Activated CD8-positive, alpha-beta T cell treated with anti-CD3 and anti-CD28 coated beads, Interleukin-2, amount 10 ng/mL, durations not matched to agents 7 days and 5 days (primary cell): ENCODE data around the gene FOXC2. TPM values are rescaled to one million over a fixed set of nuclear protein-coding genes. Genes with fewer than 3 reads are reported as not detected.

Experiments
- ATAC-seq: fragments of 150-1000 bp; cut with Tn5 transposase; one replicate; pipeline ENCODE4 v1.10.0; 2021; ENCODE audit warnings: moderate library complexity
- CTCF ChIA-PET: fragments of 350-600 bp; sonication (Branson Sonifier 250); formaldehyde crosslinking; loops from one replicate; lab custom pipeline; 2021; ENCODE audit warnings: antibody characterized with exemption; lab: Charles Lee
- POLR2A ChIA-PET: fragments of 350-600 bp; sonication (Branson Sonifier 250); formaldehyde crosslinking; loops from one replicate; lab custom pipeline; 2021; ENCODE audit warnings: antibody characterized with exemption; lab: Charles Lee
- DNase-seq: peaks from one replicate; pipeline ENCODE4 v3.0.0-alpha.2; 2020
- H3K27ac Mint-ChIP-seq: one replicate; pipeline ENCODE4 v1.8.0; 2021; ENCODE audit warnings: mild to moderate bottlenecking, mixed read lengths
- H3K27me3 Mint-ChIP-seq: one replicate; pipeline ENCODE4 v1.8.0; 2021; ENCODE audit warnings: low read depth, mixed read lengths
- H3K36me3 Mint-ChIP-seq: one replicate; pipeline ENCODE4 v1.8.0; 2021; ENCODE audit warnings: low read depth, mixed read lengths
- H3K4me1 Mint-ChIP-seq: one replicate; pipeline ENCODE4 v1.8.0; 2021; ENCODE audit warnings: low read depth, mixed read lengths
- H3K4me3 Mint-ChIP-seq: one replicate; pipeline ENCODE4 v1.8.0; 2021; ENCODE audit warnings: mild to moderate bottlenecking, mixed read lengths
- H3K9me3 Mint-ChIP-seq: one replicate; pipeline ENCODE4 v1.8.0; 2022; ENCODE audit warnings: mixed read lengths; ENCODE audit not compliant: insufficient read depth
- total RNA-seq, 2 experiments: library from RNA; stranded (reverse); gene quantifications; one replicate each; pipeline ENCODE4 v1.2.3, GENCODE V29; 2021

The FOXC2 gene
- total RNA-seq, 2 experiments from 2014 or later = not detected

DNA sequence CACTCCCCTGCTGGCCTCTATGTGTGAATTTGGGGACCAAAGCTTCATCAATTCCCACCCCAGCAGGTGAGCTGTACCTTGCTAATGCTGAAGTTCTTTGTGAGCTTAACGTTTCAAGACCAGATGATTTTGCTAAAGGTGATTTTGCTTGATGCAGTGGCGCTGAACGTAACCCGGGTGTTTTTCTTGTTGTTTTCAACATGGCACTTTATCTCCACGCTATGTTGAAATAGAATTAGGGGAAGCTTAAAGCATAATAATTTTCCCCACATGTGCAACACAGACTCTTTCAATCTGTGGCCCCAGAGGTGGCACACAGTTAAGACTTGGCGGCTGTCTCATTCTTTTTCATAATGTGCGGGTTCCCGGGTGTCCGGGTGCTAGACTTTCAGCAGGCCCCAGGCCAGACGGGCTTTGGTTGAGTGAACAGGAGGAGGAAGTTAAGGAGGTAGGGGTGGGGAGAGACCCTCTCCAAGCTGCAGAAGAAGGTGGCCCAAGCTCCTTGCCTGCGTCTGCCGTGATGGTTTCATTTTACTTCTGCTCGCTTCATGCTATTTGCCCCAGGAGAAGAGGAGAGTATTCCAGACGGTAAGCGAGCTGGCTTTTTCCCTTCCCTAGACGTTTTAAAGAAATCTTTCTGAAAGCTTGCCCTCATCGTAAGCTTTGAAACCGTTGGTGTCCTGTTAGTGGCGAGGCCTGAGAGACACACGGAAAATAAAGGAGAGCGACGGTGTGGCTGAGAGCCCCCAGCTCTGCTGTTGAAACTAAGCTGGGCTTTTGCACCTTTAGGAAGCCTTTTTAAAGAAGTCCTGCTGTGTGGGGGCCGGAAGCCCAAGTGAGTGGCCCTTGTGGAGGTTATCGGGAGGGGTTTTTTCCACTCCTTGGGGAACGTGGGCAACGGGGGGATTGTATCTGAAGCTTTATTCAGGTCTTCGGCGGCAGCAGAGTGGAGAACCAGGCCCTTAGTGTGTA is 4.2 kb downstream of the FOXC2 start:
- CTCF ChIA-PET = no interaction called here
- no peaks in the 10 kb centered on the region for H3K9me3 Mint-ChIP-seq

DNA sequence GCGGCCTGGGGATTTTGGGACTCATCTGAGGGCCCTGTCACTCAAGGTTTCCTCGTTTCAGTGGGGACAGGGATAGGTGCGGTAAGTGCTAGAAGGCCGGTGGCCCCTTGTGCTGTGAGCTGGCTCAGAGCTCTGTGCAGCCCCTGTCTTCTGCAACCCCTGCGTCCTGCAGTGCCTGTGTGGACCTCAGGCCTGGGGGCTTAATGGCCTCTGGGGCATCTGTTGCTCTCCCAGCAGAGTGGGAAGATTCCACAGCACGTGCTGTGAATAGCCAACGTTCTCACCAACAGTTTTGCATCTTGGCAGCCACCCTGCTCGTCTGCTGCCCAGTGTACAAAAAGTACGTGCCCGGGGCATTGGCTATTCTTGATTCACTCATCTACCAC is 4.9 kb downstream of the FOXC2 start:
- ATAC-seq = no peak
- peaks cover 9% of the 10 kb centered on the region for H3K4me1 Mint-ChIP-seq
- H3K27me3 Mint-ChIP-seq = peaks cover 48% of the 10 kb centered on the region
- H3K9me3 Mint-ChIP-seq = no peaks in the 10 kb centered on the region
- ChIA-PET POLR2A (no interaction called here), CTCF (no interaction called here)
- H3K36me3 Mint-ChIP-seq = no peaks in the 10 kb centered on the region
- no peak overlapping the region for H3K27ac Mint-ChIP-seq
- no peak overlapping the region for H3K4me3 Mint-ChIP-seq
- no peak for DNase-seq

More for the DNA sequence above, 4.2 kb downstream of the FOXC2 start:
- ATAC-seq (no peak), DNase-seq (no peak)
- Mint-ChIP-seq H3K27ac (no peak overlapping the region), H3K4me1 (peaks cover 2% of the 10 kb centered on the region), H3K4me3 (no peak overlapping the region), H3K27me3 (peaks cover 46% of the 10 kb centered on the region), H3K36me3 (no peaks in the 10 kb centered on the region)
- POLR2A ChIA-PET = interaction anchor here (1.0 kb wide), 1 partner anchor 16 kb away, joined by 4 read pairs; the partner anchor contains the start of gene MTHFSD

DNA sequence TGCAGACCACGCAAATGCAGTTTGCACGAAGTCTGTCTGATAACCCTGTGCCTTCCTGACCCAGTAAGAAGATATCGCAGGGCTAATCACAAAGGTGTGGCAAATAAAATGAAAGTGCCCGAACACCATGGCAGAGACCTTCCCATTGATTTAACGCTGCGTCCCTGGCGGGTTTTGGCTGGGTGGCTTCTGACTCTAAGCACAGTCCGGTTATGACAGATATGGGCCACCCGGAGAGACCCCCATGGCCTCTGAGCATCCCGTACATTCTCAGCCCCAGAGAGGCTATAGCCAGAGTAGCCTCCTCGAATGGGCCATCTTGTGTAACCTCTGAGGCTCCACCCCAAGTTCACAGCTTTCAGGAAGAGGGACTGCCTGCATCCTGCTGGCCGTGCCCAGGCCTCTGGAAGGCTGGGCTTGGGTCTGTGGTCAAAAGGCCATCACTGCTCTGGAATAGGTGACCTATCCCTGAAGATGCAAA is 5.5 kb downstream of the FOXC2 start:
- POLR2A ChIA-PET = no interaction called here
- H3K4me1 Mint-ChIP-seq = peaks cover 9% of the 10 kb centered on the region
- H3K4me3 Mint-ChIP-seq = no peak overlapping the region
- CTCF ChIA-PET = no interaction called here
- DNase-seq = no peak
- H3K9me3 Mint-ChIP-seq = no peaks in the 10 kb centered on the region
- no peak overlapping the region for H3K27ac Mint-ChIP-seq
- no peak for ATAC-seq
- peaks cover 52% of the 10 kb centered on the region for H3K27me3 Mint-ChIP-seq
- no peaks in the 10 kb centered on the region for H3K36me3 Mint-ChIP-seq

DNA sequence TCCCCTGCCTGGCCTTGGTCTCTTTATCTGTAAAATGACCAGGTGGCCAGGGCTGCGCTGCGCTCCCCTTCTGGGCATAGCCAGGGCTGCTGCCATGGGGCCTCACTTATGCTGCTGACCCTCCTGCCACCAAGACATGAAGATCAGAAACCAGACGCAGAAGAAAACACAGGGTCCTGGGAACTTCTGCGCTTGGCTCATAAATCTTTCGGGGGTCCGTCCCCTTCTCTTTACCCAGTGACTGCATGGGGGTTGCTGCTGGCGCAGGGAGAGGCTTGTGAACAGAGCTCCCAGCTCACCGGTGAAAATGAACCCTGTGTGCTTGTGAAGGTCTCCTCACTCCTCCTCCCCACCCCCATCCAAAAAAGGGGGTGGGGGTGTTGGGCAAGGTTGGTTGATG is 6.0 kb downstream of the FOXC2 start:
- no peak overlapping the region for H3K27ac Mint-ChIP-seq
- no peak for ATAC-seq
- no peak overlapping the region for H3K4me3 Mint-ChIP-seq
- H3K36me3 Mint-ChIP-seq = no peaks in the 10 kb centered on the region
- no peak for DNase-seq
- ChIA-PET CTCF (interaction anchor here (1.1 to 1.2 kb wide), 2 partner anchors 8 to 490 kb away, joined by 3 to 4 read pairs; no protein-coding TSS in a partner anchor), POLR2A (no interaction called here)
- H3K27me3 Mint-ChIP-seq = peaks cover 52% of the 10 kb centered on the region
- peaks cover 7% of the 10 kb centered on the region for H3K4me1 Mint-ChIP-seq
- no peaks in the 10 kb centered on the region for H3K9me3 Mint-ChIP-seq

DNA sequence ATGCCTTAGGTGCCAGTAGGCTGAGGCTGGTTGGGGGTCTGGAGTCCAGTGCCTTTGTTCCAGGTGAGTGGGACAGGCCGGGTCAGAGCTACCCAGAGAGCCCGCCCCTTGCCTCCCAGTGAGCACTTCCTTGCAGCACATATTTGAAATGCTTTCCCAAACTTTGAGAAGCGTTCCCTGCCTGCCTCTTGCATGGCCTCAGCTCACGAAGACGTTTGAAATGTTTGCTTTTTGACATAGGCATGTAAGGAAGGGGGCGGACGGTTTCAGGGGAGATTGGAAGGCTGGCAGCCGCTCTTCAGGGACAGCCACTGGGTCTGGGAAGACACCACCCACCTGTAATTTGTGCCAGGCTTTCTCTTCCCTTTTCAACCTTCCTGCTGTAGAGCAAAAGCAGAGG is 6.6 kb downstream of the FOXC2 start:
- DNase-seq (no peak), ATAC-seq (no peak)
- Mint-ChIP-seq H3K27ac (no peak overlapping the region), H3K36me3 (no peaks in the 10 kb centered on the region), H3K9me3 (no peaks in the 10 kb centered on the region), H3K27me3 (peaks cover 56% of the 10 kb centered on the region), H3K4me3 (no peak overlapping the region), H3K4me1 (peaks cover 7% of the 10 kb centered on the region)
- POLR2A ChIA-PET = no interaction called here
- CTCF ChIA-PET = interaction anchor here (1.1 to 1.2 kb wide), 2 partner anchors 9 to 490 kb away, joined by 3 to 4 read pairs; no protein-coding TSS in a partner anchor

DNA sequence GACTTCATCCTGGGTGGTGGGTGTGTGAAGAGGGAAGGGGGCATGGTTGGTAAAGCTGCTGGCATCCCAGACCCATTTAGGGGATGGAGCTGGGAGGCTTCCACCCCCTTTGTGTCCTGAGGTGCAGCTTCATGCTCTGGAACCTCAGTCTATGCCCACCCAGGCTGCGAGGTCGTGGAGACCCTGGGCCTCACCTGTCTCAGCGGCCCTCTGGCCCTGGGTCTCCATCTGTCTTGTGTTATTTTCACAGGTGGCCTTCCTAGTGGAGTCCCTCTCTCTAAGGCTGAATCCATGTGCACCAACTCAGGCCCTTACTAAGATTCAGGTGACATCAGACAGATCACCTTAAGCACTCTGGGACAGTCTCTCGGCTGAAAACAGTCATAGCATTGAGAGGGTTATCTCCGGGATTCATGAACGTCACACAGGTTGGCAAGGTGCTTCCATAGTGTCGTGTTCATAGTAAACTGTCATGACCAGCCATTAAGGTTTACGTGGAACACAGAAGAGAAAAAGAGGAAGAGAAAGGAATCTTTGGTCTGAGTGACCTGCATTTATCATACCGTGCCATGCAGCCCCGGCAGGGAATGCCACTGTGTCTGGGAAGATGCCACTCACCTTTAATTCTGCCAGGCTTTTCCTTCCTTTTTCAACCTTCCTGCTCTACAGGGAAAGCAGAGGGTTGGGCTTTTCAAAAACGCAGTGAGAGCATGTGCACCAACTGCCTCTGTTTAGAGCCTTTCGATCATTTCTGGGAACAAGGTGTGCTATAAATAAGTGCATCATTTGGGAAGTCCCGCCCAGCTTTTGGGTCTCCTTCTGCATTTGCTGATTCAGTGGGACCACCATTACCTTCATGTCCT is 7.2 kb downstream of the FOXC2 start:
- DNase-seq = no peak
- no peaks in the 10 kb centered on the region for H3K36me3 Mint-ChIP-seq
- no peak for ATAC-seq
- ChIA-PET CTCF (interaction anchor here (1.1 to 1.2 kb wide), 2 partner anchors 9 to 489 kb away, joined by 3 to 4 read pairs; no protein-coding TSS in a partner anchor), POLR2A (no interaction called here)
- peaks cover 7% of the 10 kb centered on the region for H3K4me1 Mint-ChIP-seq
- H3K27me3 Mint-ChIP-seq = peaks cover 59% of the 10 kb centered on the region
- H3K9me3 Mint-ChIP-seq = no peaks in the 10 kb centered on the region
- no peak overlapping the region for H3K4me3 Mint-ChIP-seq
- H3K27ac Mint-ChIP-seq = no peak overlapping the region

DNA sequence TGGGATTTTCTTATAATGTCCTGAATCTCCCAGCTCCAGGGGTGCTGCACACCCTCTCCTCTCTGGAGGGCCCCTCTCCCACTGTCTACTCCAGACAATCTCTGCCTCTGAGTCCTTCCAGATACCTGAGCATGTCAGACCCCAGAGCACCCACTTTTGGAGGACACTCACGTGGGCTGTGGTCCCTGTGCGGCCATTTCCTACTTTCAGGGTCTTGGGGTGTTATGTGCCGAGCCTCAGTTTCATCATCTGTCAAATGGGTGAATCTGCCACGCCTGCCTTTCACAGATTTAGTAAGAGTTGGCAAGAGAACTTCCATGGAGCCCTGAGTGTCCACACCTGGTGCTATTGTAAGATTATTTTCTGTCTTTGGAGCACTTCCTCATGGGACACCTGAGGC is 8.0 kb downstream of the FOXC2 start:
- Mint-ChIP-seq H3K9me3 (no peaks in the 10 kb centered on the region), H3K4me1 (peaks cover 7% of the 10 kb centered on the region), H3K4me3 (no peak overlapping the region), H3K27me3 (peaks cover 57% of the 10 kb centered on the region), H3K36me3 (no peaks in the 10 kb centered on the region), H3K27ac (no peak overlapping the region)
- ChIA-PET CTCF (interaction anchor here (1.5 kb wide), 1 partner anchor 10 kb away, joined by 5 read pairs; no protein-coding TSS in a partner anchor), POLR2A (no interaction called here)
- DNase-seq (no peak), ATAC-seq (no peak)

DNA sequence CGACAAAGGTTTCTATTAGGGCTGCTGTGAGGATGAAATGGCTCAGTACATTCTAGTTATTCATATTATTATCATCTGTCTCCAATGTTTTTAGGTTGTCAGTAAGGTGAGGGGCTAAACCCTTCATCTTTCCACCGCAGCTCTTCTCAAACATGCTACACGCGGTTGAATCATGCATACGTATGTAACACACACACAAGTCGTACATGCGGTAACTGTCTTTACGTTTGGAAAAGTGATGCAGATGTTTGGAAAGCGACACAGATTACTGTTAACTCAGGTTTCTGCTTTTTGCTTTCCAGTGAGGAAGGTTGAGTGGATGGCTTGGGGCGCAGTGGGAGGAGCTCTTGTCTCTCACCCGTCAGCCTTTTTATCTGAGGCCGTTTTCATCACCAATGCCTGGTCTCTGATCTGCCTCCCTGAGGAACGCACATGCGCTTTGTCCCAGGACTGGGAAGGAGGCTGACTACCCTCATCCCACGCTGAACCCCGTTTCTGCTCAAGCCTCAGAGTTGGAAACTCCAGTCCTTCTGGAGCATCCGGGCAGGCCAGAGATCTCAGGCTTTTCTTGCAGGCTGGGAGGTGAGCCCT is 8.6 kb downstream of the FOXC2 start:
- DNase-seq (no peak), ATAC-seq (no peak)
- Mint-ChIP-seq H3K27ac (no peak overlapping the region), H3K4me3 (no peak overlapping the region), H3K9me3 (no peaks in the 10 kb centered on the region), H3K27me3 (peaks cover 57% of the 10 kb centered on the region), H3K4me1 (peaks cover 7% of the 10 kb centered on the region), H3K36me3 (no peaks in the 10 kb centered on the region)
- CTCF ChIA-PET = interaction anchor here (1.5 kb wide), 1 partner anchor 11 kb away, joined by 5 read pairs; no protein-coding TSS in a partner anchor
- POLR2A ChIA-PET = no interaction called here

DNA sequence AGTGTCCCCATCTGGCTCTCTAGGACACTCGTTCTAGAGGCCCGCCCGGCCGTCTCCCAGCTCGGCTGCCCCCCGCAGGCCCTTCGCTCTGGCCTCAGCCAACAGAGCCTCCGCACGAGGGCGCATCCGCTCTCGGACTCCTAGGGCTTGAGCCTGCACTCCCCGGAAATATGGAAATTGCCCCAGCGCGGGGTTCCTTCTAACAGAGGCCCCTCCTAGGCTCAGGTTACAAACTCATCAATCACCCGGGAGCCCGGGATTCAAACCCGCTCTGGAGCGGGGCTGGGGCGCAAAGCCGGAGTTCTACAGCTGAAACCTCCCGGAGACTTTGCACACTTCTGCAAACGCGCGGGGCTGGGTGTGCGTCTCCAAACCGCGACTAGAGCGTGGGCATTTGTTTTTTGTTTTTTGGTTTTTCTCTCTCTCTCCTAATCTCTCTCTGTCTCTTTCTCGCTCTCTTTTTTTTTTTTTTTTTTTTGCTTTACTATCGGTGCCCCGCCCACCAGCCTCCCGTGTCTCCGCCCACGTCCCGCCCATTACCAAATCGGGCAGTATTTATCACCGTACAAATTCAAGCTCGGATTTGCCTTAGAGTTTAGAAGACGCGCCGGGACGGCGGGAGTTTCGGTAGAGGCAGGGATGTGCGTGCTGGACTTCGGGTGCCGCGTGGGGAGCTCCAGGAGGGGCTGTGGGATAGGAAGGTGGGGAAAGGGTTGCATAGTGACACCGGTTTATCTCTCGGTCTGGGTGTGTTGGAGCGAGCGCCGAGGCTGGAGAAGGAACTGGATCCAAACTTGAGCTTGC is 9.3 kb downstream of the FOXC2 start:
- CTCF ChIA-PET = interaction anchor here (1.5 kb wide), 1 partner anchor 12 kb away, joined by 5 read pairs; no protein-coding TSS in a partner anchor
- H3K36me3 Mint-ChIP-seq = no peaks in the 10 kb centered on the region
- H3K4me3 Mint-ChIP-seq = peak overlapping the region; percentile 63
- no peaks in the 10 kb centered on the region for H3K9me3 Mint-ChIP-seq
- H3K27me3 Mint-ChIP-seq = peaks cover 56% of the 10 kb centered on the region
- peaks cover 7% of the 10 kb centered on the region for H3K4me1 Mint-ChIP-seq
- H3K27ac Mint-ChIP-seq = no peak overlapping the region
- POLR2A ChIA-PET = no interaction called here
- peak; percentile 73 for ATAC-seq
- DNase-seq = peak; percentile 60

DNA sequence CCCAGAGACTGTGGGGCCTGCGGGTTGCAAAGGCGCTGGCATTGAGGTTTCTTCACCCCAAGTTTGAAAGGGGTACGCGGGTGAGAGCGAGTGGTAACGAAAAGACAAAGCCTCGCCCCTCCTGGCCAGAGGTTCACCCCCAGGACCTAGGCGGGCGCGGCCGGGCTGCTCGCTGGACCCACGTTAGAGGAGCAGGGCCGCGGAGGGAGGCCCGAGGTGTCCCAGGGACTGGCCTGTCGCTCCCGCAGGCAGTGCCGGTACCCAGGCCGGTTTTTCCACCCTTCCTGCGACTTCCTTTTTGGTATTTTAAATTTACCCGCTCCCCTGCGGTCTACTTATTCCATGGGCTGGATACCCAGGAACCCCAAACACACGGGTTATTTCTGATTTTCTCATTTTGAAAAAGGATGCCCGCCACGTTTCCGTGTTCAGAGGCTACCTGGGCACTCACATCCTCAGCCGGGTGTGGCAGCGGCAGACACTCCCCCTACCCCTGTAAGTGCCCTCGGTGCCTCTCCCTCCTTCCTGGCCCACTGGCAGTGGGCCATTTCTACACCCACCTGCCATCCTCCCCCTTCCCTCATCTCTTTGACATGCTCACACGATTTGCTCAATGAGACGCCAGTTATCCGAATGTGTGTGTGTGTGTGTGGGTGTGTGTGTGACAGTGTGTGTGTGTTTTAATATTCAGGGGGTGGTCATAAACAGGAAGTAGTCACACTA is 10.1 kb downstream of the FOXC2 start:
- Mint-ChIP-seq H3K36me3 (no peaks in the 10 kb centered on the region), H3K27ac (no peak overlapping the region), H3K4me1 (peaks cover 7% of the 10 kb centered on the region), H3K27me3 (peaks cover 54% of the 10 kb centered on the region), H3K4me3 (peak overlapping the region; percentile 63), H3K9me3 (no peaks in the 10 kb centered on the region)
- ATAC-seq (no peak), DNase-seq (no peak)
- POLR2A ChIA-PET = no interaction called here
- CTCF ChIA-PET = no interaction called here
